Stimulated activated CD8-positive, alpha-beta memory T cell treated with anti-CD3 and anti-CD28 coated beads, Interleukin-4, amount 100 ng/mL, for 48 hours (primary cell): Measurements from ENCODE around the gene KLRG1.

Source experiments
- DNase-seq: peaks from one replicate; pipeline ENCODE4 v3.0.0-alpha.2; 2020

KLRG1 gene

GRCh38 chr12:8987163-8987562 lies 2.2 kb upstream of the KLRG1 start:
- DNase-seq: no peak

GRCh38 chr12:8987685-8988084 lies 1.7 kb upstream of the KLRG1 start:
- no peak for DNase-seq

GRCh38 chr12:8991371-8992345 lies 2.3 kb downstream of the KLRG1 start:
- no peak for DNase-seq

GRCh38 chr12:8993827-8994226 lies 4.5 kb downstream of the KLRG1 start:
- no peak for DNase-seq

GRCh38 chr12:8995021-8995775 lies 5.9 kb downstream of the KLRG1 start:
- no peak for DNase-seq

- DNase-seq: no peak
Observed at GRCh38 chr12:8996682-8997405, 7.5 kb downstream of the KLRG1 start.

- no peak for DNase-seq
Observed at GRCh38 chr12:9001233-9001632, 11.9 kb downstream of the KLRG1 start.

GRCh38 chr12:9002335-9002734 lies 13.0 kb downstream of the KLRG1 start:
- DNase-seq: no peak

GRCh38 chr12:9022592-9022991 lies 33.2 kb downstream of the KLRG1 start:
- DNase-seq: no peak

GRCh38 chr12:9024512-9024911 lies 35.2 kb downstream of the KLRG1 start:
- no peak for DNase-seq

- peak; percentile 80 for DNase-seq
Observed at GRCh38 chr12:9027161-9028059, 38.1 kb downstream of the KLRG1 start.

- no peak for DNase-seq
Observed at GRCh38 chr12:9030776-9031175, 41.4 kb downstream of the KLRG1 start.

- DNase-seq: no peak
Observed at GRCh38 chr12:9032202-9032964, 43.0 kb downstream of the KLRG1 start.

GRCh38 chr12:9033265-9033887 lies 44.0 kb downstream of the KLRG1 start:
- no peak for DNase-seq

- no peak for DNase-seq
Observed at GRCh38 chr12:9034095-9034494, 44.7 kb downstream of the KLRG1 start.

- no peak for DNase-seq
Observed at GRCh38 chr12:9036227-9036626, 46.9 kb downstream of the KLRG1 start.

GRCh38 chr12:9037431-9037830 lies 48.1 kb downstream of the KLRG1 start:
- no peak for DNase-seq

- DNase-seq: no peak
Observed at GRCh38 chr12:9039397-9039977, 50.1 kb downstream of the KLRG1 start.

- DNase-seq: no peak
Observed at GRCh38 chr12:9040484-9041186, 51.3 kb downstream of the KLRG1 start.

GRCh38 chr12:9041321-9041720 lies 52.0 kb downstream of the KLRG1 start:
- no peak for DNase-seq
